NCI-H1930 (cell line): ENCODE results near the gene OR3A2.
"Not testable (repeated sequence)": the region's sequence is repeated elsewhere in the genome, so short reads cannot be mapped to it uniquely, and the experiment has no call there.

Experiments used
- DNase-seq, 2 experiments: peaks; one replicate each; lab custom pipeline; 2025; lab: John Stamatoyannopoulos, UW

Gene OR3A2

DNA sequence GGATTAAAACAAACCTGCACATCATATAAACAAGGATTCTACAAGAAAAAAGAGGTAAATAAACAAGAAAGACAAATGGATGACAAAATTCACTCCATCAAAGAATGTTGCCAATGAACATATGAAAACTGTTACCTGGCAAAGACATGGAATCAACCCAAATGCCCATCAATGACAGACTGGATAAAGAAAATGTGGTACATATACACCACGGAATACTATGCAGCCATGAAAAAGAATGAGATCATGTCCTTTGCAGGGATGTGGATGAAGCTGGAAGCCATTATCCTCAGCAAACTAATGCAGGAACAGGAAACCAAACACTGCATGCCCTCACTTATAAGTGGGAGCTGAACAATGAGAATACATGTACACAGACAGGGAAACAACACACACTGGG lies 92.6 kb downstream of the OR3A2 start:
- not testable (repeated sequence) for DNase-seq

DNA sequence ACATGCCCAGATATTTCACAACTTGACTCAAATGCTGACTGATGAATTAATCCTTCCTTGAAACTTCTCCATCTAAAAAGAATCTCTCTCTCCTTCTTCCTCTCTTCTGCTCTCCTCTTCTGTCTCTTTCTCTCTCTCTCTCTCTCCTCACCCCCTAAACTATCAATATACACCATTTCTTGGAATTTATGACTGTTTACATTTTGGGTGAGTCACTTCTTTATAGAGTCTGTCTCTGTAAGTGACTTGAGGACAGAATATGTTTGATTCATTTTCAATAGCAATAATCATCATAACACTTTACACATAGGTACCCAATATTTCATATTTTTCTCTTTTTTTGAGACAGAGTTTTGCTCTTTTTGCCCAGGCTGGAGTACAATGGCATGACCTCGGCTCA lies 103.2 kb downstream of the OR3A2 start:
- DNase-seq, result no peak

DNA sequence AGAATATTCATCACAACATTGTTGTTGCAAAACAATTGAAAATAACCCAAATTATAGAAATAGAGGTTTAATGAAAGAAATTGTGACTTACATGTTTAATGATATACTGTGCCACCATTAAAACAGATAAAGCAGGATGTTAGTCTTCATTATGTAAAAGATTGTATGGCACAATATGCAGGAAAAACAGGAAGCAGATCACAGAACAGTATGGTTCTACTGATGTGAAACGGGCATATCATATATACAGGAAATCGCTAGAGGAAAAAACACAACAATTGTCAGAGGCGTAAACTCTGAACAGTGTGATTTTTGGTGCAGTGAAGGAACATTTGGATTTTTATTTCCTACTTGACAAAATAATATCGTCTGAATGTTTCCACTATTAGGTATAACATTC lies 110.0 kb downstream of the OR3A2 start:
- no peak for DNase-seq

DNA sequence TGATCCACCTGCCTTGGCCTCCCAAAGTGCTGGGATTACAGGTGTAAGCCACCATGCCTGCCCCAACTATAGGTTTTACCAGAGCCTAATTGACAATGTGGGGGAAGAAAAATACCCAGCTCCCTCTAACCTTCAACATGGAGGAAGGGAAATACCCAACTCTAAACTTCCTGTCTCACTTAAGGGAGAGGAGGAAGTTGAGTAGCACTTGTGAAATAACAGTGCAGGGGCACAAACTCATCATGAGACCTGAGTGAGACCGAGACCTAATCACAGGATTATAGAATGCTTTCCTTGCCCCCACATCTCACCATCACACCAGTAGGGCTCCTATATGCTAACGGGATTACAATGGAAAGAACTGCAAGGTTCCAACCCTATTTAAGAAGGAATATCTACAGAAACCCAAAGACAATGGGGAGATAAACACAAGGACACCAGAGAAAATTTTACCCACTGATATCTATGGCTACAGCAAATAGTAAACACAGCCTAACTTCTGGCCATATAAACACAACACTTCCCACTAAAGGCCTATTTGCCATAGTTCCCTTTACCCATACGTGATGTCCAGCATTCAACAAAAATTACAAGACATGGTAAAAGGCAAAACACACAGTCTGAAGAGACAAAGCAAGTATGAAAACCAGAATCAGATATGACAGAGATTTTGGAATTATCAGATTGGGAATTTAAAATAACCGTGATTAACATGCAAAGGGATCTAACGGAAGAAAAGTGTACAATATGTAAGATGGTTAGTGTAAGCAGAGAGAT lies 114.8 kb downstream of the OR3A2 start:
- no peak for DNase-seq

DNA sequence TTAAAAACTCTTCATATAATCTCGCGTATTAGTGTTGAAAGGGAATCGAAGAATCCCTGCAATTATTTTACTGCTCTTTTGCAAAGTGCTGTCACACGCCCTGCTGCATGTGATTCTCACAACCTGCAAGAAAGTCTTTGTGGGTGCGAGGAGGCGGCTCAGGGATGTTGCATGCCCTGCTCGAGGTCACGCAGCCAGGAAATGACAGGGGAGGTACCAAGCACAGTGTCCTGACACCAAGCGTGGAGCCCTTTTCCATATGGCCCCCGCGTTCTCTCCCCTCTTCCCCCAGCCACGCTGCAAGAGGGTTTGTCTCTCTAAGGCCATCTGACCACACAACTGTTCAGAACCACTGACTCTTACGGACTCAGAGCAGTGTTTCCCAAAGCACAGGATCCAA lies 125.5 kb downstream of the OR3A2 start:
- no peak for DNase-seq

DNA sequence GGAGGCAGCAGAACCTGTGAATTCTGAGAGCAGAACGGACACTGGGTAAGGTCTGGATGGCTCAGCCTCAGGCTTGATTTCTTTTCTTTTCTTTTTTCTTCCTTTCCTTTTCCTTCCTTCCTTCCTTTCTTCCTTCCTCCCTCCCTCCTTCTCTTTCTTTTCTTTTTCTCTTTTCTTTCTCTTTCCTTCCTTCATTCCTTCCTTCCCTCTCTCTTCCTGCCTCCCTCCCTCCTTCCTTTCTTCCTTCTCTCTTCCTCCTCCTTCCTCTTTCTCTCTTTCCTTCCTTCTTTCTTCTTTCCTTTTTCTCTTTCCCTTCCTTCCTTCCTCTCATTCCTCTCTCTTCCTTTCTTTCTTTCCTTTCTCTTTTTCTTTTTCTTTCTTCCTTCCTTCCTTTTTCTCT lies 125.9 kb downstream of the OR3A2 start:
- no peak for DNase-seq

DNA sequence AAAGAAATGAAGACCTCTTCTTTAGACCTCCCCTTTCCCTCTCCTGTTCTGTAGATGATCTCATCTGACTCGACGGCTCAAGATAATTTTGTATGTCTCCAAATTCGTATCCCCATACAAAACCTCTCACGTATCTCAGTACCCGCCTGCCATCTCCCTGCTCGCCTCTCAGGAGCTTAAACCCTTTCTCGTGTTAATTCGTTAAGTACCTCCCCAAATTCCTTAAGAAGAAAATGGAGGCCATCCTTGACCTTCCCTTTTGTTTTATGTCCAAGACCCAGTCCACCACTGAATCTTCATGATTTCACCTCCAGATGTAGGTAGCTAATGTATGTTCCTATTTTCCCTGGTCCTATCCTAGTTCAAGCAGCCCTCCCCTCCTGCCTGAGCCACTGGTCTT lies 129.5 kb downstream of the OR3A2 start:
- no peak for DNase-seq

DNA sequence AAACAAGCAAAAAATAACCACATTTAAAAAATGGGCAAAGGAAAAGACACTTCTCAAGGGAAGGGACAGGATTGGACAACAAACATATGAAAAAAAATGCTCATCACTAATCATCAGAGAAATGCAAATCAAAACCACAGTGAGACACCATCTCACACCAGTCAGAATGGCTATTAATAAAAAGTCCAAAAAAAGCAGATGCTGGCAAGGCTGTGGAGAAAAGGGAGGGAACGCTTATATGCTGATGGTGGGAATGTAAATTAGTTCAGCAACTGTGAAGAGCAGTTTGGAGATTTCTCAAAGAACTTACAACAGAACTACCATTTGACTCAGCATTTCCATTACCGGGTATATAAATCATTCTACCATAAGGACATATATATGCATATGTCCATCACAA lies 137.1 kb downstream of the OR3A2 start:
- DNase-seq, result not testable (repeated sequence)

DNA sequence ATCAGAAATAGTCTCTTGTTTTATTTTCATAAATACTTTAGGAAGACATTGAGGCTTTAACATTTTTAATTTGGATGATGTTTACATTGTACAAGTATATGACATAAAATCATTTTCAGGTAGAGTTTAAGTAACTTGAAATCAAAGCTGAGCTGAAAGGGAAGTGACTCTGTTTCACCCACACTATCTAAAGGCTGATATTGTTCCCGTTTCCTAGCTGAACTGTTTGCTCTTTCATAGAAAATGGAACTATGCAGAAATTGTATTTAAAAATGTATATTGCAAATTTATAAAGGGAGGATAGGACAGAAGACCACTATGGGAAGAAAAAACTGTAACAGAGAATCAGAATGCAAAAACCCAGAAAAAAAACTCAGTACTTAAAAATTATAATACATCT lies 141.3 kb downstream of the OR3A2 start:
- DNase-seq, result not testable (repeated sequence)

DNA sequence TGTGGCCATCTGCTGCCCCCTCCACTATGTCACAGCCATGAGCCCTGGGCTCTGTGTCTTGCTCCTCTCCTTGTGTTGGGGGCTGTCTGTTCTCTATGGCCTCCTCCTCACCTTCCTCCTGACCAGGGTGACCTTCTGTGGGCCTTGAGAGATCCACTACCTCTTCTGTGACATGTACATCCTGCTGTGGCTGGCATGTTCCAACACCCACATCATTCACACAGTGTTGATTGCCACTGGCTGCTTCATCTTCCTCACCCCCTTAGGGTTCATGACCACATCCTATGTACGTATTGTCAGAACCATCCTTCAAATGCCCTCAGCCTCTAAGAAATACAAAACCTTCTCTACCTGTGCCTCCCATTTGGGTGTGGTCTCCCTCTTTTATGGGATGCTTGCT lies 145.1 kb downstream of the OR3A2 start:
- DNase-seq, result not testable (repeated sequence)

DNA sequence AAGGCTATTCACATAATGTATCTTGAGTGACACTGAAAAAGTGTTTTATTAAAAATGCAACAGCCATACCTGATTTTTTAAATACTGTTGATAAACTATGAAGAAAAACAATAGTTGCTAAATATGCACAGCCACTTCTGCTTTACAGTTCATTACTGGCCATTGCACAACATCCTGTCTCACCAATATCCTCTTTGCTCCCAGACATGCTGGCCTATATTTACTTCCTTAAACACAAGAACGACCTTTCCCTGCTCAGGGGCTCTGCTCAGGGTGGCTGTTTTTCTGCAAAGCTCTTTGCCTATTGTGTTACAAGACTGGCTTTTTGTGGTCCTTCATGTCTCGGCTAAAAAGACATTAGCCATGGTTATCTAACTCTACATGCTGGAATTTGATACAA lies 147.4 kb downstream of the OR3A2 start:
- DNase-seq, result not testable (repeated sequence)

DNA sequence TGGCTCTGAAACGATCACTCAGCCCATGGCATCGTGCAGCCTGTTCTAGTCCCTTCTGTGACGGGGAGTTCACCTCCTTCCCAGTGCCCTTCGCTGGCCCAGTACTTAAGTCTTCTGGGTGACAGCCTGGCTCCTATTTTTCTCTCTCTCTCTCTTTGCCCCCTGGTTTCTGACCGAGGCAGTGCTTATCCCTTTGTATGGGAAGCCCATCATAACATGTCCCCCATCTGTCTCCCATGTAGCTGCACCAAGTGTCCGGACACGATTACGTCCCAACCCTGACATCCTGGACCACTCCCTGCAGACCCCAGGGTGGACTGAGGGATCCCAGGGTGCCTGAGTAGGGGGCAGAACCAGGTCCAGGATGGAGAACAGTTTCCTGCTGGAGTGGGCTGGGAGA lies 153.8 kb downstream of the OR3A2 start:
- DNase-seq, result not testable (repeated sequence)
